GM12878 (cell line): ENCODE measurements around the gene GGNBP2. TPM values are rescaled to one million over a fixed set of nuclear protein-coding genes. Genes with fewer than 3 reads are reported as not detected.

Experiments
- ATAC-seq: fragments of 200-7000 bp; cut with Tn5 transposase; 3 replicates; pipeline ENCODE4 v1.9.1; 2020; ENCODE audit warnings: mild to moderate bottlenecking, moderate library complexity
- BruUV-seq: library from RNA; stranded (reverse); fragments of 400-500 nt; replicated peaks from 2 replicates; lab custom pipeline; 2021; lab: Mats Ljungman, UMichigan
- CTCF ChIA-PET: fragments of 300-600 bp; sonication (Branson Sonifier 250); formaldehyde crosslinking; extraction: SDS; loops from one replicate; lab custom pipeline; 2021; ENCODE audit warnings: inconsistent platforms; lab: Yijun Ruan, JAX
- POLR2A ChIA-PET: fragments of 350-600 bp; formaldehyde crosslinking; extraction: SDS; loops from one replicate; lab custom pipeline; 2021; ENCODE audit warnings: inconsistent platforms; lab: Charles Lee
- RAD21 ChIA-PET: fragments of 300-600 bp; sonication (Branson Sonifier 250); formaldehyde crosslinking; loops from one replicate; lab custom pipeline; 2023; ENCODE audit warnings: antibody characterized with exemption; ENCODE audit not compliant: unreplicated experiment; lab: Charles Lee
- SMC1A ChIA-PET: fragments of 300-600 bp; sonication (Branson Sonifier 250); formaldehyde crosslinking; loops from one replicate; lab custom pipeline; 2023; ENCODE audit not compliant: unreplicated experiment, uncharacterized antibody; lab: Charles Lee
- DNase-seq: peaks from one replicate; pipeline ENCODE4 v3.0.0-alpha.2; 2011; ENCODE audit warnings: low read depth, low spot score
- FAIRE-seq: peaks from 3 replicates; lab custom pipeline; 2011; peaks lifted over from hg19 to GRCh38; lab: Jason Lieb, UNC
- H2AFZ ChIP-seq: 2 replicates; pipeline ENCODE4 v1.6.0; 2011; ENCODE audit warnings: low read depth, low read length, control low read depth; ENCODE audit not compliant: control insufficient read depth
- H3K27ac ChIP-seq: 2 replicates; pipeline ENCODE4 v1.5.1; 2011; ENCODE audit warnings: control low read depth; ENCODE audit not compliant: control insufficient read depth, insufficient read depth
- H3K27me3 ChIP-seq, 2 experiments: replicated peaks in 1 of 2; 2 replicates each; pipeline versions ENCODE4 v1.6.0 to v1.6.1; 2011; ENCODE audit warnings: low read length in 1 of 2; ENCODE audit not compliant: control insufficient read depth in 2 of 2, insufficient read depth in 2 of 2
- H3K36me3 ChIP-seq, 2 experiments: 2 replicates each; pipeline ENCODE4 v1.5.1; 2011; ENCODE audit warnings: low read length in 1 of 2; ENCODE audit not compliant: control insufficient read depth in 2 of 2, insufficient read depth in 2 of 2
- H3K4me1 ChIP-seq: 2 replicates; pipeline ENCODE4 v1.6.1; 2011; ENCODE audit warnings: mild to moderate bottlenecking, low read length, moderate library complexity, mixed read lengths; ENCODE audit not compliant: control insufficient read depth, insufficient read depth
- H3K4me2 ChIP-seq: 2 replicates; pipeline ENCODE4 v1.6.0; 2011; ENCODE audit warnings: control low read depth; ENCODE audit not compliant: control insufficient read depth, insufficient read depth
- H3K4me3 ChIP-seq: fragments of 200-600 bp; sonication (generic); 2 replicates; pipeline ENCODE4 v1.5.1; 2016
- H3K79me2 ChIP-seq: 2 replicates; pipeline ENCODE4 v1.6.0; 2011; ENCODE audit warnings: low read length; ENCODE audit not compliant: control insufficient read depth, insufficient read depth
- H3K9ac ChIP-seq: 2 replicates; pipeline ENCODE4 v1.8.0; 2011; ENCODE audit warnings: low read length, control low read depth, mixed read lengths; ENCODE audit not compliant: control insufficient read depth, insufficient read depth
- H3K9me3 ChIP-seq: replicated peaks from 3 replicates; pipeline ENCODE4 v1.5.1; 2011; ENCODE audit warnings: mild to moderate bottlenecking, low read length; ENCODE audit not compliant: control insufficient read depth, insufficient read depth
- H4K20me1 ChIP-seq: 2 replicates; pipeline ENCODE4 v1.6.0; 2011; ENCODE audit not compliant: control insufficient read depth, insufficient read depth
- BCL11A ChIP-seq: IDR thresholded peaks from 2 replicates; pipeline ENCODE4 v1.6.1; 2011; ENCODE audit warnings: low read depth, low read length
- CREB1 ChIP-seq: IDR thresholded peaks from 2 replicates; pipeline ENCODE4 v1.6.1; 2012; ENCODE audit warnings: low read depth, mild to moderate bottlenecking, inconsistent platforms
- CTCF ChIP-seq, 3 experiments: IDR thresholded peaks in 2 of 3; conservative IDR thresholded peaks in 1 of 3; 2 replicates each; pipeline ENCODE4 v1.5.1; 2011; ENCODE audit warnings: low read depth in 3 of 3, low read length in 3 of 3, mild to moderate bottlenecking in 3 of 3, control low read depth in 2 of 3, moderate library complexity in 2 of 3, inconsistent platforms in 1 of 3, mixed read lengths in 1 of 3; ENCODE audit not compliant: control insufficient read depth in 2 of 3, insufficient read depth in 1 of 3; ENCODE audit errors: extremely low read depth in 1 of 3
- DPF2 ChIP-seq: fragments of 450-650 bp; IDR thresholded peaks from 2 replicates; pipeline ENCODE4 v1.6.1; 2017; ENCODE audit warnings: mild to moderate bottlenecking
- EZH2 ChIP-seq: IDR thresholded peaks from 2 replicates; pipeline ENCODE4 v1.6.1; 2012; ENCODE audit warnings: low read depth, mild to moderate bottlenecking, control low read depth, inconsistent platforms, low read length, borderline replicate concordance; ENCODE audit not compliant: control insufficient read depth
- MLLT1 ChIP-seq: fragments of 450-650 bp; IDR thresholded peaks from 2 replicates; pipeline ENCODE4 v1.6.1; 2016; ENCODE audit warnings: mild to moderate bottlenecking
- NR2C1 ChIP-seq: fragments of 450-650 bp; IDR thresholded peaks from 2 replicates; pipeline ENCODE4 v1.6.1; 2017; ENCODE audit warnings: antibody characterized with exemption, mild to moderate bottlenecking, moderate library complexity
- POLR2AphosphoS2 ChIP-seq: IDR thresholded peaks from 2 replicates; pipeline ENCODE4 v1.6.1; 2011; ENCODE audit warnings: low read depth, mild to moderate bottlenecking, low read length, improper control_type of control experiment, moderate library complexity
- RAD51 ChIP-seq: fragments of 450-650 bp; IDR thresholded peaks from 2 replicates; pipeline ENCODE4 v1.6.1; 2016; ENCODE audit warnings: moderate library complexity, mild to moderate bottlenecking, inconsistent platforms
- REST ChIP-seq: IDR thresholded peaks from 2 replicates; pipeline ENCODE4 v1.6.1; 2012; ENCODE audit warnings: mild to moderate bottlenecking, low read depth, low read length
- SMAD1 ChIP-seq: fragments of 450-650 bp; IDR thresholded peaks from 2 replicates; pipeline ENCODE4 v1.6.1; 2018; ENCODE audit warnings: mild to moderate bottlenecking, low read depth; ENCODE audit not compliant: partially characterized antibody
- SMC3 ChIP-seq: IDR thresholded peaks from 2 replicates; pipeline ENCODE4 v1.6.1; 2011; ENCODE audit warnings: low read length, improper control_type of control experiment, borderline replicate concordance
- SPI1 ChIP-seq: IDR thresholded peaks from 2 replicates; pipeline ENCODE4 v1.6.1; 2011; ENCODE audit warnings: low read depth, mild to moderate bottlenecking, low read length, moderate library complexity, borderline replicate concordance; ENCODE audit not compliant: insufficient read depth
- WGBS: methylation state at CpG from one replicate; pipeline ENCODE4 v1.1.6; 2016; ENCODE audit warnings: low lambda C conversion rate; ENCODE audit not compliant: insufficient replicate concordance, insufficient coverage; ENCODE audit errors: missing lambda C conversion rate; 5-methylcytosine and 5-hydroxymethylcytosine counted together
- in situ Hi-C: fragments of 300-500 bp; cut with MboI; formaldehyde crosslinking; loops from 9 replicates; pipeline ENCODE4 v1.14.3; 2018; ENCODE audit warnings: mixed read lengths
- intact Hi-C: fragments of 100-400 bp; cut with micrococcal nuclease; formaldehyde crosslinking; loops from one replicate; pipeline ENCODE4 v1.14.2; 2022; ENCODE audit not compliant: unreplicated experiment
- polyA plus RNA-seq, 11 experiments: library from polyadenylated mRNA; depleted of rRNA in 4 of 11; unstranded in 6 of 11; stranded (reverse) in 5 of 11; fragments of >200 nt; fragmentation: Nextera tagmentation in 4 of 11; fragmentation: Illumina TruSeq in 1 of 11; extraction: Ambion mirVana in 4 of 11; extraction: Trizol in 1 of 11; gene quantifications; 1 replicate in 1 of 11; 2 replicates in 10 of 11; pipeline versions ENCODE4 v1.2.1 to v1.2.3, GENCODE V29; 2011 to 2016; ENCODE audit warnings: inconsistent platforms in 2 of 11, missing spikeins in 2 of 11, low read depth in 1 of 11
- total RNA-seq, 4 experiments: library from RNA; depleted of rRNA in 3 of 4; stranded (reverse); fragments of >200 nt in 3 of 4; fragmentation: Illumina TruSeq in 1 of 4; extraction: Trizol in 1 of 4; gene quantifications; 2 replicates each; pipeline versions ENCODE4 v1.2.1 to v1.2.3, GENCODE V29; 2013 to 2021

Gene GGNBP2
- total and polyA plus RNA-seq, 10 of the 15 experiments (the other 5 are each of a cell fraction or from before 2014, with no cell fraction given): 36.3 to 82.0 (median 50.0) TPM

GRCh38 chr17:36609498-36609862, 64.8 kb downstream of the GGNBP2 start:
- ChIA-PET RAD21 (interaction anchor here (1.5 kb wide), 1 partner anchor 8 kb away, joined by 4 read pairs; the partner anchor contains the start of gene MRM1), SMC1A (no interaction called here), CTCF (no interaction called here), POLR2A (no interaction called here)
- DNase-seq (no peak), FAIRE-seq (no peak), ATAC-seq (no peak)
- Histone ChIP-seq H3K4me3 (no peak overlapping the region), H3K4me1 (no peaks in the 10 kb centered on the region; the same call in 1 of the 2 replicates), H3K4me2 (no peak overlapping the region), H4K20me1 (no peaks in the 10 kb centered on the region), H3K27me3 (no peaks in the 10 kb centered on the region), H3K9me3 (no peaks in the 10 kb centered on the region), H3K36me3 (peaks cover 0 to 4% of the 10 kb centered on the region in 2 experiments; a peak in 1 of 4 replicates), H3K9ac (no peak overlapping the region), H2AFZ (no peak overlapping the region), H3K27ac (no peak overlapping the region), H3K79me2 (peaks cover 8% of the 10 kb centered on the region)
- in situ Hi-C loops (loop anchor here (10.0 to 25.0 kb wide), 3 partner anchors 453 to 755 kb away; no protein-coding TSS in a partner anchor), intact Hi-C loops (no loop called here)
- TF ChIP-seq SMC3 (no peak), RAD51 (no peak), REST (no peak), SMAD1 (no peak), CTCF (IDR thresholded peaks at IDR 0.05 in 2 of 3, conservative IDR thresholded peaks at IDR 0.05 in 1 of 3; ENCODE audit: control insufficient read depth in 2 of 3, extremely low read depth in 1 of 3, insufficient read depth in 1 of 3, low read depth in 3 of 3, low read length in 3 of 3) (no peak), POLR2AphosphoS2 (no peak), DPF2 (no peak), SPI1 (no peak), BCL11A (no peak), MLLT1 (no peak), NR2C1 (no peak), EZH2 (no peak), CREB1 (no peak)
- 69% methylated on average over 7 of the region's 7 CpGs for WGBS
- BruUV-seq: no TSS peak
